ENCODE results near the gene RPP14.
"Not testable (repeated sequence)": the region's sequence is repeated elsewhere in the genome, so short reads cannot be mapped to it uniquely, and the experiment has no call there.

Gene RPP14

GRCh38 chr3:58335652-58335947 is 29.6 kb downstream of the RPP14 start:
- H3K9me3 ChIP-seq (ENCODE audit: severe bottlenecking): no peaks in the 10 kb centered on the region
- H3K4me3 ChIP-seq (ENCODE audit: low read depth, low read length): no peak overlapping the region
- no peak for DNase-seq
- TF ChIP-seq CTCF (IDR thresholded peaks at IDR 0.05; ENCODE audit: low read depth, low read length): no peak
- H3K27me3 ChIP-seq (ENCODE audit: insufficient read depth, low read depth, severe bottlenecking): no peaks in the 10 kb centered on the region
- H3K27ac ChIP-seq: no peak overlapping the region
- H3K36me3 ChIP-seq: no peaks in the 10 kb centered on the region

GRCh38 chr3:58336135-58336882 is 30.3 kb downstream of the RPP14 start:
- no peak for DNase-seq
- no peak overlapping the region for H3K4me3 ChIP-seq (ENCODE audit: low read depth, low read length)
- H3K27ac ChIP-seq: no peak overlapping the region
- no peaks in the 10 kb centered on the region for H3K27me3 ChIP-seq (ENCODE audit: insufficient read depth, low read depth, severe bottlenecking)
- H3K36me3 ChIP-seq: no peaks in the 10 kb centered on the region
- no peak for TF ChIP-seq CTCF (IDR thresholded peaks at IDR 0.05; ENCODE audit: low read depth, low read length)
- H3K9me3 ChIP-seq (ENCODE audit: severe bottlenecking): no peaks in the 10 kb centered on the region

- no peaks in the 10 kb centered on the region for H3K36me3 ChIP-seq
- no peaks in the 10 kb centered on the region for H3K9me3 ChIP-seq (ENCODE audit: severe bottlenecking)
- no peak for TF ChIP-seq CTCF (IDR thresholded peaks at IDR 0.05; ENCODE audit: low read depth, low read length)
- H3K4me3 ChIP-seq (ENCODE audit: low read depth, low read length): no peak overlapping the region
- no peak overlapping the region for H3K27ac ChIP-seq
- H3K27me3 ChIP-seq (ENCODE audit: insufficient read depth, low read depth, severe bottlenecking): no peaks in the 10 kb centered on the region
- DNase-seq: no peak
Observed at GRCh38 chr3:58337190-58337589, 31.1 kb downstream of the RPP14 start.

GRCh38 chr3:58339146-58339545 is 33.1 kb downstream of the RPP14 start:
- H3K27me3 ChIP-seq (ENCODE audit: insufficient read depth, low read depth, severe bottlenecking); DNase-seq; H3K9me3 ChIP-seq (ENCODE audit: severe bottlenecking); H3K27ac ChIP-seq; H3K4me3 ChIP-seq (ENCODE audit: low read depth, low read length); H3K36me3 ChIP-seq: not testable (repeated sequence)

GRCh38 chr3:58340594-58341244 is 34.7 kb downstream of the RPP14 start:
- H3K36me3 ChIP-seq: no peaks in the 10 kb centered on the region
- no peak overlapping the region for H3K27ac ChIP-seq
- TF ChIP-seq CTCF (IDR thresholded peaks at IDR 0.05; ENCODE audit: low read depth, low read length): no peak
- DNase-seq: no peak
- no peaks in the 10 kb centered on the region for H3K27me3 ChIP-seq (ENCODE audit: insufficient read depth, low read depth, severe bottlenecking)
- no peak overlapping the region for H3K4me3 ChIP-seq (ENCODE audit: low read depth, low read length)
- no peaks in the 10 kb centered on the region for H3K9me3 ChIP-seq (ENCODE audit: severe bottlenecking)

- DNase-seq: no peak
- Histone ChIP-seq H3K4me3 (ENCODE audit: low read depth, low read length) (no peak overlapping the region), H3K9me3 (ENCODE audit: severe bottlenecking) (no peaks in the 10 kb centered on the region), H3K27ac (no peak overlapping the region), H3K27me3 (ENCODE audit: insufficient read depth, low read depth, severe bottlenecking) (no peaks in the 10 kb centered on the region), H3K36me3 (no peaks in the 10 kb centered on the region)
- no peak for TF ChIP-seq CTCF (IDR thresholded peaks at IDR 0.05; ENCODE audit: low read depth, low read length)
Observed at GRCh38 chr3:58341376-58341775, 35.3 kb downstream of the RPP14 start.

Measured in WERI-Rb-1 (cell line).